ENCODE results near the gene ZFHX3.

Gene ZFHX3

GRCh38 chr16:72909196-72909595 lies 138.7 kb downstream of the ZFHX3 start:
- H3K4me3 ChIP-seq (ENCODE audit: low read length) = peak overlapping the region; percentile 64
- H3K9me3 ChIP-seq (ENCODE audit: insufficient read depth, low read length) = no peaks in the 10 kb centered on the region
- no peaks in the 10 kb centered on the region for H3K36me3 ChIP-seq (replicated peaks; ENCODE audit: low read depth, low read length)
- peak overlapping the region; percentile 79 for H3K4me2 ChIP-seq (ENCODE audit: low read length)
- no peak for TF ChIP-seq CTCF (IDR thresholded peaks at IDR 0.05; ENCODE audit: low read depth, low read length)
- no peak for TF ChIP-seq EZH2phosphoT487 (IDR thresholded peaks at IDR 0.05; ENCODE audit: low read depth)
- no peaks in the 10 kb centered on the region for H3K79me2 ChIP-seq (ENCODE audit: low read length)
- H3K27me3 ChIP-seq (ENCODE audit: low read depth, low read length) = no peaks in the 10 kb centered on the region
- no peaks in the 10 kb centered on the region for H4K20me1 ChIP-seq (ENCODE audit: insufficient read depth, low read length)
- H3K4me1 ChIP-seq (ENCODE audit: low read length) = peaks cover 34% of the 10 kb centered on the region
- peak overlapping the region; percentile 45 for H3K9ac ChIP-seq (ENCODE audit: low read length)
- no peak overlapping the region for H2AFZ ChIP-seq (ENCODE audit: low read depth, low read length)
- H3K27ac ChIP-seq (ENCODE audit: low read length) = peak overlapping the region; percentile 81

- Histone ChIP-seq H4K20me1 (ENCODE audit: insufficient read depth, low read length) (no peaks in the 10 kb centered on the region), H3K4me3 (ENCODE audit: low read length) (peak overlapping the region; percentile 64), H3K4me2 (ENCODE audit: low read length) (peak overlapping the region; percentile 79), H3K9me3 (ENCODE audit: insufficient read depth, low read length) (no peaks in the 10 kb centered on the region), H3K27me3 (ENCODE audit: low read depth, low read length) (no peaks in the 10 kb centered on the region), H2AFZ (ENCODE audit: low read depth, low read length) (no peak overlapping the region), H3K36me3 (replicated peaks; ENCODE audit: low read depth, low read length) (no peaks in the 10 kb centered on the region), H3K4me1 (ENCODE audit: low read length) (peaks cover 34% of the 10 kb centered on the region), H3K27ac (ENCODE audit: low read length) (peak overlapping the region; percentile 81), H3K9ac (ENCODE audit: low read length) (peak overlapping the region; percentile 45), H3K79me2 (ENCODE audit: low read length) (no peaks in the 10 kb centered on the region)
- no peak for TF ChIP-seq CTCF (IDR thresholded peaks at IDR 0.05; ENCODE audit: low read depth, low read length)
- no peak for TF ChIP-seq EZH2phosphoT487 (IDR thresholded peaks at IDR 0.05; ENCODE audit: low read depth)
These were observed 139.4 kb downstream of the ZFHX3 start for GRCh38 chr16:72908362-72909167.

GRCh38 chr16:72905581-72905980 lies 142.3 kb downstream of the ZFHX3 start:
- H3K36me3 ChIP-seq (replicated peaks; ENCODE audit: low read depth, low read length) = no peaks in the 10 kb centered on the region
- no peak overlapping the region for H3K9ac ChIP-seq (ENCODE audit: low read length)
- H3K27ac ChIP-seq (ENCODE audit: low read length) = no peak overlapping the region
- H3K4me2 ChIP-seq (ENCODE audit: low read length) = no peak overlapping the region
- H3K9me3 ChIP-seq (ENCODE audit: insufficient read depth, low read length) = no peaks in the 10 kb centered on the region
- H3K4me3 ChIP-seq (ENCODE audit: low read length) = no peak overlapping the region
- H4K20me1 ChIP-seq (ENCODE audit: insufficient read depth, low read length) = no peaks in the 10 kb centered on the region
- no peak overlapping the region for H2AFZ ChIP-seq (ENCODE audit: low read depth, low read length)
- H3K79me2 ChIP-seq (ENCODE audit: low read length) = no peaks in the 10 kb centered on the region
- no peak for TF ChIP-seq EZH2phosphoT487 (IDR thresholded peaks at IDR 0.05; ENCODE audit: low read depth)
- TF ChIP-seq CTCF (IDR thresholded peaks at IDR 0.05; ENCODE audit: low read depth, low read length) = no peak
- peaks cover 34% of the 10 kb centered on the region for H3K4me1 ChIP-seq (ENCODE audit: low read length)
- no peaks in the 10 kb centered on the region for H3K27me3 ChIP-seq (ENCODE audit: low read depth, low read length)

GRCh38 chr16:72903176-72903575 lies 144.8 kb downstream of the ZFHX3 start:
- Histone ChIP-seq H3K27ac (ENCODE audit: low read length) (no peak overlapping the region), H3K4me3 (ENCODE audit: low read length) (no peak overlapping the region), H3K9me3 (ENCODE audit: insufficient read depth, low read length) (no peaks in the 10 kb centered on the region), H3K36me3 (replicated peaks; ENCODE audit: low read depth, low read length) (no peaks in the 10 kb centered on the region), H3K4me2 (ENCODE audit: low read length) (no peak overlapping the region), H3K4me1 (ENCODE audit: low read length) (peaks cover 11% of the 10 kb centered on the region), H3K9ac (ENCODE audit: low read length) (no peak overlapping the region), H2AFZ (ENCODE audit: low read depth, low read length) (no peak overlapping the region), H4K20me1 (ENCODE audit: insufficient read depth, low read length) (no peaks in the 10 kb centered on the region), H3K79me2 (ENCODE audit: low read length) (no peaks in the 10 kb centered on the region), H3K27me3 (ENCODE audit: low read depth, low read length) (no peaks in the 10 kb centered on the region)
- TF ChIP-seq CTCF (IDR thresholded peaks at IDR 0.05; ENCODE audit: low read depth, low read length) (no peak), EZH2phosphoT487 (IDR thresholded peaks at IDR 0.05; ENCODE audit: low read depth) (no peak)
